Left colon (tissue), 2 donors: Measurements from ENCODE around the gene YEATS4. TPM values are rescaled to one million over a fixed set of nuclear protein-coding genes. Genes with fewer than 3 reads are reported as not detected.

Experiments
- ATAC-seq: fragments of 200-7000 bp; cut with Tn5 transposase; one replicate; pipeline ENCODE4 v1.9.1; 2020; ENCODE audit warnings: mild to moderate bottlenecking, moderate library complexity
- DNase-seq, 2 donors: peaks; one replicate each; pipeline ENCODE4 v3.0.0-alpha.2; 2020
- intact Hi-C, 2 donors: fragments of 100-400 bp; cut with DNase I in 1 of 2; cut with micrococcal nuclease in 1 of 2; formaldehyde crosslinking; loops; one replicate each; pipeline versions ENCODE4 v1.11.2 to v1.14.0; 2022; cut with DNase I, micrococcal nuclease
- total RNA-seq, 2 donors: library from RNA; stranded (reverse); fragmentation: NEBNext Ultra II Directional; extraction: Animal tissue kit (Norgen Biotek cat#: 25700); gene quantifications; one replicate each; pipeline ENCODE4 v1.2.1, GENCODE V29; 2021
- donor health status: DM: no; HTN: no; CAD: no.
- donor health status: DM: yes; HTN: yes; CAD: no.

The YEATS4 gene
- total RNA-seq, 2 donors from 2014 or later: 7.3 to 11.6 TPM

- DNase-seq (no peak), ATAC-seq (no peak)
- intact Hi-C loops: no loop called here
Observed at GRCh38 chr12:69338936-69339335, 20.6 kb upstream of the YEATS4 start.

- ATAC-seq: no peak
- intact Hi-C loops: no loop called here
- no peak for DNase-seq
Observed at GRCh38 chr12:69339999-69340398, 19.5 kb upstream of the YEATS4 start.

GRCh38 chr12:69341328-69341727 lies 18.2 kb upstream of the YEATS4 start:
- intact Hi-C loops: no loop called here
- ATAC-seq: no peak
- DNase-seq: no peak

- DNase-seq (no peak), ATAC-seq (no peak)
- intact Hi-C loops: no loop called here
Observed at GRCh38 chr12:69342421-69342820, 17.1 kb upstream of the YEATS4 start.

GRCh38 chr12:69343357-69343756 lies 16.2 kb upstream of the YEATS4 start:
- DNase-seq (no peak), ATAC-seq (no peak)
- intact Hi-C loops: no loop called here

GRCh38 chr12:69343885-69344612 lies 15.5 kb upstream of the YEATS4 start:
- intact Hi-C loops: no loop called here
- ATAC-seq: peak; percentile 7

GRCh38 chr12:69345077-69345476 lies 14.5 kb upstream of the YEATS4 start:
- no peak for DNase-seq
- intact Hi-C loops: no loop called here
- no peak for ATAC-seq

More at GRCh38 chr12:69343885-69344612, 15.5 kb upstream of the YEATS4 start:
- DNase-seq: no peak

- DNase-seq (no peak), ATAC-seq (peak; percentile 65)
- intact Hi-C loops: no loop called here
Observed at GRCh38 chr12:69345742-69346141, 13.8 kb upstream of the YEATS4 start.

GRCh38 chr12:69348162-69348938 lies 11.2 kb upstream of the YEATS4 start, which contains the start of gene LYZ:
TSS of gene LYZ (plus strand) at chr12:69348381. CDS start at chr12:69348409, 28 bp downstream.
- intact Hi-C loops: no loop called here
- DNase-seq: peak in 1 of 2 donors; percentile 33
- peak; percentile 86 for ATAC-seq

- no peak for DNase-seq
- intact Hi-C loops: loop anchor here in 1 of 2 donors (10.0 kb wide), 1 partner anchor 225 kb away; no protein-coding TSS in a partner anchor
- ATAC-seq: no peak
Observed at GRCh38 chr12:69350002-69350626, 9.4 kb upstream of the YEATS4 start.

- intact Hi-C loops: loop anchor here in 1 of 2 donors (10.0 kb wide), 1 partner anchor 224 kb away; no protein-coding TSS in a partner anchor
- ATAC-seq (no peak), DNase-seq (no peak)
Observed at GRCh38 chr12:69350777-69351176, 8.8 kb upstream of the YEATS4 start.

GRCh38 chr12:69351462-69352236 lies 7.9 kb upstream of the YEATS4 start:
- no peak for ATAC-seq

GRCh38 chr12:69352904-69353303 lies 6.6 kb upstream of the YEATS4 start:
- DNase-seq: no peak

More at GRCh38 chr12:69351462-69352236, 7.9 kb upstream of the YEATS4 start:
- DNase-seq: no peak
- intact Hi-C loops: loop anchor here in 1 of 2 donors (10.0 kb wide), 1 partner anchor 223 kb away; no protein-coding TSS in a partner anchor

GRCh38 chr12:69354172-69354555 lies 5.4 kb upstream of the YEATS4 start:
- DNase-seq (no peak), ATAC-seq (no peak)
- intact Hi-C loops: loop anchor here in 1 of 2 donors (10.0 kb wide), 1 partner anchor 221 kb away; no protein-coding TSS in a partner anchor

More at GRCh38 chr12:69352904-69353303, 6.6 kb upstream of the YEATS4 start:
- intact Hi-C loops: loop anchor here in 1 of 2 donors (10.0 kb wide), 1 partner anchor 222 kb away; no protein-coding TSS in a partner anchor
- no peak for ATAC-seq

GRCh38 chr12:69354556-69355187 lies 4.9 kb upstream of the YEATS4 start:
- no peak for DNase-seq
- intact Hi-C loops: loop anchor here in 1 of 2 donors (5.0 to 10.0 kb wide), 2 partner anchors 220 to 283 kb away; no protein-coding TSS in a partner anchor
- no peak for ATAC-seq

GRCh38 chr12:69355363-69356028 lies 4.0 kb upstream of the YEATS4 start:
- DNase-seq (no peak), ATAC-seq (no peak)
- intact Hi-C loops: loop anchor here in 1 of 2 donors (5.0 to 10.0 kb wide), 2 partner anchors 219 to 282 kb away; no protein-coding TSS in a partner anchor

- no peak for ATAC-seq
- no peak for DNase-seq
- intact Hi-C loops: no loop called here
Observed at GRCh38 chr12:69360348-69360672, 767 bp downstream of the YEATS4 start.
